NK-92 (cell line): Measurements from ENCODE around the gene LRRC46.

Source experiments
- DNase-seq: peaks from one replicate; lab custom pipeline; 2025; ENCODE audit not compliant: unreplicated experiment; lab: John Stamatoyannopoulos, UW

Gene LRRC46

GRCh38 chr17:47829870-47830269, 1.6 kb upstream of the LRRC46 start:
- no peak for DNase-seq

DNA sequence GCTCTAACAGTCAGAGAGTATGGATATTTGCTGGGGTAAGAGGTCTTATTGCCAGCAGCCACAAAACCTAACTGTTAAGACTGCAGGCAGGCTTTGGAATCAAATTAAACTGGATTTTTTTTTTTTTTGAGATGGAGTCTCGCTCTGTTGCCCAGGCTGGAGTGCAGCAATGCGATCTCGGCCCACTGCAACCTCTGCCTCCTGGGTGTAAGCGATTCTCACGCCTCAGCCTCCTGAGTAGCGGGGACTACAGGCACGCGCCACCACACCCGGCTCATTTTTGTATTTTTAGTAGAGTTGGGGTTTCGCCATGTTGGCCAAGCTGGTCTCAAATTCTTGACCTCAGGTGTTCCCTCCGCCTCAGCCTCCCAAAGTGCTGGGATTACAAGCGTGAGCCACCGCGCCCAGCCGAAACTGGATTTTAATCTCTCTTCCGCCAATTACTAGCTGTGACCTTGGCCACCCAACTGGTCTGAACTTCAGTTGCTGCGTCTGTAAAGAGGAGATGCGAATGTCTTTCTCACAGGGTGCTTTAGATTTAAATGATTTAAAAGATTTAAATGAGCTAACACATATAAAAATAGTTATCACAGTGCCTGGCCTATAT, 971 bp upstream of the LRRC46 start:
- DNase-seq: no peak

DNA sequence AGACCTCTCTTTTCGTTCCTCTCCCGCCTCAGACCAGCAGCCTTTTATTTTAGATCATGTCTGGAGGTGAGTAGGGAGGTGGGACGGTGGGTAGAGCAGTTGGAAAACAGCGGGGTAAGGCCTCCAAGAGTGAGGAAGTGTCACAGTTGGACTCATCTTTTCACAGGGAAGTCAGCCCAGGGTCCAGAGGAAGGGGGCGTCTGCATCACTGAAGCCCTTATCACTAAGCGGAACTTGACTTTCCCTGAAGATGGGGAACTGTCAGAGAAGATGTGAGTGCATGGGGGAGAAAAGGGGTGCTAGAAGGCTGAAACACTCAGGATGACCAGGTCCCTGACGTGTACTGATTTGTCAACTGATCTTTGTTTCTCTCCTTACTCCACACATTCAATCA, 461 bp downstream of the LRRC46 start:
- no peak for DNase-seq

DNA sequence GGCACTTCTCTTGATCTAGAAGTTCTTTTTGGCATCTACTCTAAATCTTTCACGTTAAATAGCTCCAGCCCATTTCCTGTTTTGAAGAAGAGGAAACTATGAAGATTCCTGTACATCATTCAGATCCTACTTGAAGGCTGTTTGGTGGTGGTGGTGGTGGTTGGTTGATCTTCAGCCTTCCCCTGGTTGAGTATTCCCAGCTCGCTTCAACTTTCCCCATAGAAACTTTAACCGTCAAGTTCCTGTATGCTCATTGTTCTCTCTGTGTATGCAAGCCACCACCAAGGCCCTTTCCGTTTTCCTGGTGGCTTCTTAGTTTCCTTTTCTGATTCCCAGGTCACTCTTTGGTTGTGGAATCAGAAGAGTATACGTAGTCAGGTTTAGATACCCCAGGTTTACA, 3.3 kb downstream of the LRRC46 start:
- DNase-seq: no peak

GRCh38 chr17:47836601-47837000, 5.1 kb downstream of the LRRC46 start:
- DNase-seq: no peak

GRCh38 chr17:47837401-47838039, 6.0 kb downstream of the LRRC46 start:
- DNase-seq: no peak

- no peak for DNase-seq
These were observed 7.2 kb downstream of the LRRC46 start for GRCh38 chr17:47838636-47839035.

DNA sequence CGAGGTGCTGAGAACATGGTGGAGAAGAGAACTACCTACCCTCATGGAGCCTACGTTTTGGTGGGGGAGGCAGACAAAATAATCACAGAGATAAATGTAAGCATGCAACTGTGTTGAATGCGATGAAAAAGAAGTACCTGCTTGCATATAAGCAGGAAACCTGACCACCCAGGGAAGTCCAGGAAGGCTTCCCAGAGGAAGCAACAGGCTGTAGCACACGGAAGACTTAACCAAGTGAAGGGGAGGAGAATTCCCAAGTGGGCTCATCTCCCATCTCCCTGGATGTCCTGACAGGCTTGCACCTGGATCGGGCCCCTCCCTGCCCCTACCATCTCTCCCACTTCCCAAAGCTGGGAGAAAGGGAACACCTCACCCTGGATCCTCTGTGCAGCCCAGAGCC, 7.6 kb downstream of the LRRC46 start:
- no peak for DNase-seq

DNA sequence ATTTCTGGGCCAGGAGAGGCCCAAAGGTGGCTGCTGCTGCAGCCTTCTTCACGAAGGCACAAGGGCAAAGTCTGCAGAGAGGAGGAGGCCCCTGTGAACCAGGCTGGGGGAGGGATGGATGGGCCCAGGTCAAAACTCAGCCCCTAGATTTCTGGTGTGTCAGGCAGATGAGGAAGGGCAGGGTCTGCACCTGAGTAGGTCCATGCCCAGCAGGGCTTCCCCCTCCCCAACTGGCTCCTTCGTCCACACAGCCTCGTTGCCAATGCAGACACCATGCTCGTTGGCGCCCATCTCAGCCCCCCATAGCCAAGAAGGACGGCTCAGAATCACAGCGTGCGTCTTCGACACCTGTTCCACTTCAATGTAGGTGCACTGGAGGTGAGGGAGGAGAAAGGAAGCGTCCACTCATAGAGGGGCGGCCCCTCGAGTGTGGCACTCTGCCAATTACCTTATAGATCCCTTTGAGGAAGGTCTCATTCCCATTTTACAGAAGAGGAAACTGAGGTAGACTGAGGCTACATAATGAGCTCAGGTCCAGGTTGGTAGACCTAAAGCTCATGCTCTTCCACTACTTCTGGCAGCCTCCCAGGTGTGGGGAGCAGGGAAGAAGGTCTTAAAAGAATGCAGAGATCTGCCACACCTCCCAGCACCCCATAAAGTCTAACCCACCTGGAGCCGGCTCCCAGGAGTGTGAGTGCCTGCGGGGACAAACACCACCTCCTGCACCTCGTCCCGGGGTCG, 8.7 kb downstream of the LRRC46 start:
- DNase-seq: no peak

DNA sequence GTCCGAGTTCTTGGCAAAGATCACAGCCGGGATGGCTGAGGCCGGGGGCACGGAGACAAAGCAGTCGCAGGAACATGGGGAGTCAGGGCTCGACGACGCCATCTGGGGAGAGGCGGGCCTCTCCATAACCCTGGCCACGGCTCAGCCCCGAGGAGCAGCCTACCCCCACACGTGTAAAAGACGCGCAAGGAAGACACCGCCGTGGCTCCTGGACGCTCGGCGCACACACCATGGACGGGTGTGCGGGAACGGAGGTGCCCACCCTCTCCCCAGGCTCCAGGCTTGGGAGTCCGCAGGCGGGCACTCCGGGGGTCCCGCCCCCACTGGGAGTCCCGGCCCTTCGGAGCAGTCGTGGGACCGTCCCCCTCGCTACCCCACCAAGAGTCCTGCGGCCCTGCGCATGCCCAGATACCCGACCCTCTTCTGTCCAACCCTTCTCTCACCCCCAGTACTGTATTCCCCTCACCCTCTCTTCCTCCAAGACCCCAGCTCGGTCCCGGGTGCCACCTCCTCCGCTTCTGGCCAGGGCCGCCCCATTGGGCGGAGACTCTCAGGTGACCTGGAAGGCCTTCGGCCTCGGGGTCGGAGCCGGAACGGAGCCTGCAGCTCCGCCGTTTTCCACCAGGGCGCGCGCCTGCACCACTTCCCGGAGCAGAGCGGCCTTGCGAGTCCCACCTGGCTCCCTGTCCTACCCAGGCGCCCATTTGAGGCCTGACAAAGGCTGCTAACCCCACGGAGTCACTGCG, 9.4 kb downstream of the LRRC46 start, which contains the start of gene SCRN2:
SCRN2 (minus strand) TSS at position 532 of the 746 bp plus-strand sequence; CDS start at position 102, 430 bp downstream.
- DNase-seq: peak; percentile 17

DNA sequence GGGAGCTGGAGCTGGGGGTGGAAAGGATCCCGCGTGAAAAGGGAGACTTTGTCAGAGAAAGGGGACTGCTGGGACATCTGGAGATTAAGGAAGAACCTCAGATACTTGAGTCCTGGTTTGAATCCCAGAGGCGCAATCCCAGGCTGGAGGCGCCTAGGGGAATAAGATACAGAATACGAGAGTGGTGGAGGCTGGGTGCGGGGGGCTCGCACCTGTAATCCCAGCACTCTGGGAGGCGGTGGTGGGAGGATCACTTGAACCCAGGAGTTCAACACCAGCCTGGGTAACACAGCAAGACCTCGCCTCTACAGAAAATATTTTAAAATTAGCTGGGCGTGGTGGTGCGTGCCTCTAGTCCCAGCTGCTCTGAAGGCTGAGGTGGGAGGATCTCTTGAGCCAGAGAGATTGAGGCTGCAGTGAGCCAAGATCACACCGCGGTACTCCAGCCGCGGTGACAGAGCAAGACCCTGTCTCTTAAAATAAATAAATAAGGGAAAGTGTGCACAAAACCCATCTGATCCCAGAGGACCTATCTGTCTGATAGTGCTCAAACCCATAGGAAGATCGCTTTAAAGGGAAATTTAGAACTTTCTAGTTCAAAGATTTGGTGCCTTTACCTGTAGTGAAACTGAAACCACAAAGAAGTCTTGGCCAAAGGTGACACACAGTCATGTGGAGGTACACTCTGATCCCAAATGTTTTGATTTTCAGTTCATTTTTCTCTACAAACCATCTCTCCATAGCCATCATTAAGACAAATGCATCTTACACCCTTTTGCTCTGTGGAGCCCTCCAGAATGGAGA, 10.2 kb downstream of the LRRC46 start:
- DNase-seq: no peak

GRCh38 chr17:47843391-47843730, 11.9 kb downstream of the LRRC46 start:
- no peak for DNase-seq

DNA sequence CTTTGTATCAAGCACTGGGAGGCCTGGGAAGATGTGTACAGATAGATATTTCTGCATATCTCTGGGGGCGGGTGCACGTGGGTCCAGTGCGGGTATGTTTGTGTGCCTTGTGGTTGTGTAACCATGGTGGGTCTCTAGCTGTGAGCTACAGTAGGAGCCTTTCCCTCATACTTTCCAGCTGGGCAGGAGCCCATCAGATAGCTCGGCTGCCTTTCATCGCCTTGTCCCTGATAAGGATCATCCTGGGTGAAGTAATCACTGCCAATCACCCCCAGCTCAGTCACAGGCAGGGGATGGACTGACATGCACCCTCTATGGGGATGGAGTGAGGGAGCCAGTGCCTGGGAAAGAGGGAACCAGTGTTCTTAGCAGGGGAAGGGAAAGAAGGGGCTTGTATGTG, 12.8 kb downstream of the LRRC46 start:
- no peak for DNase-seq

GRCh38 chr17:47844814-47845715, 13.6 kb downstream of the LRRC46 start:
- no peak for DNase-seq

GRCh38 chr17:47845716-47846075, 14.2 kb downstream of the LRRC46 start:
- DNase-seq: no peak

GRCh38 chr17:47846716-47847340, 15.4 kb downstream of the LRRC46 start:
- no peak for DNase-seq

DNA sequence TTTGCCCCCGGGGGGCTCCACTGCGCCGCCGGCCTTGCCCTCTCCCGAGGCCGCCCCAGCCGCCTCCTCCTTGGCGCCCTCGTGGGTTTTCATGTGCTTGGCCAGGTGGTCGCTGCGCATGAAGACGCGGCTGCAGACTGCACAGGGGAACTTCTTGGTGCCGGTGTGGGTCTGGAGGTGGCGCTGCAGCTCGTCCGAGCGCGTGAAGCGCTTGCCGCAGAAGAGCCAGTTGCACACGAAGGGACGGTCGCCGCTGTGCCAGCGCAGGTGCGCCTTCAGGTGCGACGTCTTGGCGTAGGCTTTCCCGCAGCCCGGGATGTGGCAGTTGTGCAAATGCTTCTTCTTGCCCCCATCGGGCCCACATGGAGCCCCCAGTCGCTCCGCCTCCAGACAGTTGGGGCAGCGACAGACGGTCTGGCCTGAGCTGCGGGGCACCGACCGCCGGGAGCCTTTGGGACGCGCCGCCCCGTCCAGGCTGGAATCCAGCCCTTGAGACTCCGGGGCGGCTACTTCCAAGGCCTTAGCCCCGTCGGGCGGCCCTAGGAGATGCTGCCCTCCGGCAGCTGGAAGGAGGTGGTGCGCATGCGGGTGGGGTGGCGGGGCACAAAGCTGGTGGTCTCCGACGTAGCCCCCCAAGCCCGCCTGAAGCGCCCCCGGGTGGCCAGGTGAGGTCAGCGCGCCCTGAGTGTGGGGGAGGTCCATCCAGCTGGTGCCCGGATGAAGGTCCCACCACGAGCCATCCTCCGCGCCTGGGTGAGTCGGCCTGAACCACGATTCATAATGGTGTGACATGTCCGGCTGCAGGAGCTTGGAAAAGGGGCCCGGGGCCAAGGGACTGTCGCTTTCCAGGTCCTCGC, 16.1 kb downstream of the LRRC46 start:
- no peak for DNase-seq

DNA sequence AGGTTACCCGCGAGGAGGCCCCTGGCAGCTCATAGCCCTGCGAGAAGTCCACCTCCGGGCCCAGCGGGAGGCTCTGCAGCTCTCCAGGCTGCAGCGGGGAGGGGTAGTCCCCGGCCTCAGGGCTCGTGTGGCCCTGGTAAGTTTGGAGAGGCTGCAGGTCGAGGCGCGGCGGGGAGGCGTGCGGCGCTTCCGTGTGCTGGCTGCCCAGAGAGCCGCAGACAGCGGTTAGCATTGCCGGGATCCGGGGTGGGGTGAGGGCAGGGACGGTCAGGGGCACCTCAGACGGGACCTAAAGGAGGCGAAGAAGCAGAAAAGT, 16.7 kb downstream of the LRRC46 start:
- DNase-seq: no peak

GRCh38 chr17:47850373-47850691, 18.9 kb downstream of the LRRC46 start:
- no peak for DNase-seq
